GM12878 (cell line): Measurements from ENCODE around the gene DCAF8.
A peak's percentile ranks its signal among the peaks of the same experiment; 100 is the strongest.

Source experiments
- BCL3 ChIP-seq: IDR thresholded peaks from 2 replicates; pipeline ENCODE4 v1.6.1; 2011; ENCODE audit warnings: borderline replicate concordance, low read depth, mild to moderate bottlenecking, moderate library complexity, low read length; ENCODE audit not compliant: insufficient read depth, poor library complexity, severe bottlenecking
- BCLAF1 ChIP-seq: fragments of 450-650 bp; IDR thresholded peaks from 2 replicates; pipeline ENCODE4 v1.6.1; 2017; ENCODE audit warnings: antibody characterized with exemption, mild to moderate bottlenecking, moderate library complexity
- BRCA1 ChIP-seq: IDR thresholded peaks from 2 replicates; pipeline ENCODE4 v1.6.1; 2011; ENCODE audit warnings: low read depth, low read length, improper control_type of control experiment
- CBX5 ChIP-seq: sonication (generic); IDR thresholded peaks from 2 replicates; pipeline ENCODE4 v1.6.1; 2016; ENCODE audit warnings: low read depth, moderate library complexity, mild to moderate bottlenecking, inconsistent platforms
- CTCF ChIP-seq, 3 experiments: IDR thresholded peaks in 2 of 3; conservative IDR thresholded peaks in 1 of 3; 2 replicates each; pipeline ENCODE4 v1.5.1; 2011; ENCODE audit warnings: low read depth in 3 of 3, low read length in 3 of 3, mild to moderate bottlenecking in 3 of 3, control low read depth in 2 of 3, moderate library complexity in 2 of 3, inconsistent platforms in 1 of 3, mixed read lengths in 1 of 3; ENCODE audit not compliant: control insufficient read depth in 2 of 3, insufficient read depth in 1 of 3; ENCODE audit errors: extremely low read depth in 1 of 3
- FOS ChIP-seq: IDR thresholded peaks from 3 replicates; pipeline ENCODE4 v1.6.1; 2011; ENCODE audit warnings: borderline replicate concordance; ENCODE audit not compliant: insufficient read length; ENCODE audit errors: extremely low read depth
- JUNB ChIP-seq: IDR thresholded peaks from 2 replicates; pipeline ENCODE4 v1.6.1; 2016; ENCODE audit warnings: antibody characterized with exemption, mild to moderate bottlenecking
- MAX ChIP-seq: IDR thresholded peaks from 2 replicates; pipeline ENCODE4 v1.6.1; 2012; ENCODE audit warnings: low read depth, low read length, improper control_type of control experiment
- POLR2A ChIP-seq: IDR thresholded peaks from 2 replicates; pipeline ENCODE4 v1.6.1; 2011; ENCODE audit warnings: low read depth, mild to moderate bottlenecking, low read length
- POLR2AphosphoS5 ChIP-seq: IDR thresholded peaks from 2 replicates; pipeline ENCODE4 v1.6.1; 2011; ENCODE audit warnings: mild to moderate bottlenecking, low read length, inconsistent platforms
- RCOR1 ChIP-seq: conservative IDR thresholded peaks from 2 replicates; pipeline ENCODE4 v1.6.1; 2012; ENCODE audit warnings: low read depth, low read length, improper control_type of control experiment
- SRF ChIP-seq, 2 experiments: IDR thresholded peaks; 2 replicates each; pipeline ENCODE4 v1.6.1; 2011; ENCODE audit warnings: low read depth in 2 of 2, low read length in 2 of 2, mild to moderate bottlenecking in 1 of 2, moderate library complexity in 1 of 2
- YY1 ChIP-seq: IDR thresholded peaks from 2 replicates; pipeline ENCODE4 v1.6.1; 2011; ENCODE audit warnings: low read depth, mild to moderate bottlenecking, low read length
- ZBTB40 ChIP-seq: fragments of 450-650 bp; IDR thresholded peaks from 2 replicates; pipeline ENCODE4 v1.6.1; 2016; ENCODE audit warnings: mild to moderate bottlenecking, moderate library complexity, borderline replicate concordance

- TF ChIP-seq BCLAF1 (no peak), CTCF (IDR thresholded peaks at IDR 0.05 in 2 of 3, conservative IDR thresholded peaks at IDR 0.05 in 1 of 3; ENCODE audit: control insufficient read depth in 2 of 3, extremely low read depth in 1 of 3, insufficient read depth in 1 of 3, low read depth in 3 of 3, low read length in 3 of 3) (no peak), POLR2A (0 out of 2 replicates have a peak, but pooled peaks have one; percentile 25), JUNB (no peak), CBX5 (no peak), BCL3 (no peak), RCOR1 (no peak), ZBTB40 (no peak), FOS (no peak), BRCA1 (no peak), MAX (no peak), YY1 (no peak), SRF (IDR thresholded peaks at IDR 0.05; ENCODE audit: low read depth in 2 of 2, low read length in 2 of 2) (no peak), POLR2AphosphoS5 (no peak)
Measured at GRCh38 chr1:160177231-160177630, 85.1 kb downstream of the DCAF8 start.
